Eye (tissue), 1 donor: ENCODE data around the gene CARNS1.
A peak's percentile ranks its signal among the peaks of the same experiment; 100 is the strongest.

Source experiments
- DNase-seq: peaks from one replicate; pipeline ENCODE4 v3.0.0-alpha.2; 2015

The CARNS1 gene

DNA sequence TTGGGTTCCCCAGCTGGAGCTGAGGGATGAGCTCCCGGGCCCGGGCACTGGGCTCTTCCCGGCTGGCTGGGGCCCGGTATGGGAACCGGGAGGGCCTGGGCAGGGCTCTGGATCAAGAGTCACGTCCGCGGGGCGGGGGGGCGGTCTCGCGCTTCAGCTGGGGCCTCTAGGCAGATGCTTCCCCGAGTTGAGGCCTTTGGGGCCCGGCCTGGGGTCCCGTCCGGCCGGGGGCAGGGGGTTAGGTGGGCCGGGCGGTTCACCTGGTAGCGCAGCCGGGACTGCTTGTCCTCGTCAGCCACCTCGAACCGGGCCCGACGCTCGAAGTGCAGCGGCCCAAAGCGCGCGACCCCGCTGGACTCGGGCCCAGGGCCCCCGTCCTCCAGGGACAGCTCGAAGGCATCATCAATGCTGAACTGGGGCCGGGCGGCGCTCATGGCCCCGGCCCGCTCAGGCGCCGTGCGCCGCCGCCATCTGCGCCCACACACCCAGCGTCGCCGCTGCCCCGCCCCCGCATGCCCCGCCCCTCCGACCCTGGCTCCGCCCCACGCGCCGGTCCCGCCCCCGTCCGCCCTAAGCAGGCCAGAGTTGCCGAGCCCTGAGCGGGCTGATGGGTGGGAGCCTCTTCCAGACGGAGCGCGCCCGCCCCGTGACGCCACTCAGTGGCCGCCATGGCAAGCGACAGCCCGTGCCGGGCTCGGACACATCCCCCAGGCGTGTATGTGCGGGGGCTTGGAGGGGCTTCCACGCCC, 53.5 kb downstream of the CARNS1 start, which contains the start of gene TMEM134:
Gene TMEM134, minus strand, starts transcription at position 493 of the 749 bp plus-strand sequence. Its CDS starts 59 bp downstream, at position 434.
- DNase-seq = peak; percentile 96

DNA sequence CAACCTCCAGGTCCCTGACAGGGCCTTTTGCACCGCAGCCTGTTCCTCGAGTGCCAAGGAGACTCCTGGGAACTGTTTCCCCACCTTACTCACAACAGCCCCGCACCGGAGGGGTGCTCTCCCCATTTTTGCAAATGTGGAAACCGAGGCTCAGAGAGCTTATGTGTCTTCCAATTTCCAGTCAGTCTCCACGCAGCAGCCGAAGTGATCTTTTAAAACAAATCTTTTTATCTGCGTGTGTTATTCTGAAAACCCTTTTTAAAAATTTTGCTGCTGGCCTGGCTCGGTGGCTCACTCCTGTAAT, 54.0 kb downstream of the CARNS1 start:
- no peak for DNase-seq

DNA sequence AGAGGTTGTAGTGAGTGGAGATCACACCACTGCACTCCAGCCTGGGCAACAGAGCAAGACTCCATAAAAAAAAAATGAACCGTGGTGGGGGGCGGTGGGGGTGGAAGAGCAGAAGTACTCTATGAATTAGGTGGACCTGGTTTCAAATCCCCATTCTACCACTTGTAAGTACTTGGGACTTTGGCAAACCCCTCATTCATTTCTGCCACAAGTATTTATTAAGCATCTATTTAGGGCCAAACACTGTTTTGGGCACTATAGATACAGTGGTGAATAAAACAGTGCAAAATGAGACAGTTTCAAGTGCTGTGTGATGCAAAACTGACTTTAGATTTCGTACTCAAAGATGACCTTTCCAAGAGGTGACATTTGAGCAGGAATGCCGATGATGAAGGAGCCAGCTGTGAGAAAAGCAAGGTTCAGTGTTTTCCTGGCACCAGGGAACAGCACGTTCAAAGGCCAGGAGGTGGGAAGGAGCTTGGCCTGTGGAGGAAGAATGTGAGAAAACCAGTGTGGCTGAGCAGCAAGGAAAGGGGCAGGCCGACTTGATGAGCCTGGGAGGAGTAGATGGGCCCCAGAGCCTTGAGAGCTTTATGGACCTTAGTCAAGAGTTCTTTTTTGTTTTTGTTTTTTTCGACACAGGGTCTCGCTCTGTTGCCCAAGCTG, 55.0 kb downstream of the CARNS1 start:
- DNase-seq = no peak

DNA sequence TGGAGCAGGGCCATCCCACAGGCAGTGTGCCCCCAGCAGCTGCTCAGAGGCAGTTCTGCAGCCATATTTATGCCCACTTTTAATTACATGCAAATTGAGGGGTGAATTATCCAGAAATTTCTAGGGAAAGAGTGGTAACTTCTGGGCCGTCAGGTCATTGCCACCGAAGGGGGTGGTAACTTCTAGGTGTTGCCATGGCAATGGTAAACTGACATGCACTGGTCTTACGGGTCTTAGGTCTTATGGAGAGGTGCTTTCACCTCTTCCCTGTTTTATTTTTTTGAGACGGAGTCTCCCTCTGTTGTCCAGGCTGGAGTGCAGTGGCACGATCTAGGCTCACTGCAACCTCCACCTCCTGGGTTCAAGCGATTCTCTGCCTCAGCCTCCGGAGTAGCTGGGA, 57.4 kb downstream of the CARNS1 start:
- DNase-seq = no peak
